Measurements from ENCODE around the gene TUBB. TPM values are rescaled to one million over a fixed set of nuclear protein-coding genes. Genes with fewer than 3 reads are reported as not detected.
"Not testable (repeated sequence)": the region's sequence is repeated elsewhere in the genome, so short reads cannot be mapped to it uniquely, and the experiment has no call there.

The TUBB gene
- total RNA-seq, 2 experiments from 2014 or later, result 1,556 to 1,579 TPM

DNA sequence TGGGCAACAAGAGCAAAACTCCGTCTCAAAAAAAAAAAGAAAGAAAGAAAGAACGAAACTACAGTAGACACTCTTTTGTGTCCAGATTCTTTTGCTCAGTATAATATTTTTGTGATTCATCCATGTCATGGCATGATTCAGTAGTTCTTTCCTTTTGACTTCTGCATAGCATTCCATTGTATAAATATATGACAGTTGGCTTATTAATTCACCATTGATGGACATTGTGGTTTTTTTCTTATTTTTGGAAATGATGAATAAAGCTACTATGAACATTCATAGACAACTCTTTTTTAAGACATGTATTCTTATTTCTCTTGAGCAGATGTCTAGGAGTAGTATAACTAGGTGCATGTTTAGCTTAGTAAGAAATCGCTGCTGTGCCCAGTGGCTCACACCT lies 34.5 kb downstream of the TUBB start:
- no peaks in the 10 kb centered on the region for H3K9me3 Mint-ChIP-seq
- peaks cover 26% of the 10 kb centered on the region for H3K4me1 Mint-ChIP-seq (ENCODE audit: low read depth)
- H3K36me3 Mint-ChIP-seq (ENCODE audit: low read depth), result no peaks in the 10 kb centered on the region
- no peak for ATAC-seq
- TF ChIP-seq, protein P1, sequence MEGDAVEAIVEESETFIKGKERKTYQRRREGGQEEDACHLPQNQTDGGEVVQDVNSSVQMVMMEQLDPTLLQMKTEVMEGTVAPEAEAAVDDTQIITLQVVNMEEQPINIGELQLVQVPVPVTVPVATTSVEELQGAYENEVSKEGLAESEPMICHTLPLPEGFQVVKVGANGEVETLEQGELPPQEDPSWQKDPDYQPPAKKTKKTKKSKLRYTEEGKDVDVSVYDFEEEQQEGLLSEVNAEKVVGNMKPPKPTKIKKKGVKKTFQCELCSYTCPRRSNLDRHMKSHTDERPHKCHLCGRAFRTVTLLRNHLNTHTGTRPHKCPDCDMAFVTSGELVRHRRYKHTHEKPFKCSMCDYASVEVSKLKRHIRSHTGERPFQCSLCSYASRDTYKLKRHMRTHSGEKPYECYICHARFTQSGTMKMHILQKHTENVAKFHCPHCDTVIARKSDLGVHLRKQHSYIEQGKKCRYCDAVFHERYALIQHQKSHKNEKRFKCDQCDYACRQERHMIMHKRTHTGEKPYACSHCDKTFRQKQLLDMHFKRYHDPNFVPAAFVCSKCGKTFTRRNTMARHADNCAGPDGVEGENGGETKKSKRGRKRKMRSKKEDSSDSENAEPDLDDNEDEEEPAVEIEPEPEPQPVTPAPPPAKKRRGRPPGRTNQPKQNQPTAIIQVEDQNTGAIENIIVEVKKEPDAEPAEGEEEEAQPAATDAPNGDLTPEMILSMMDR (IDR thresholded peaks at IDR 0.05), result no peak
- no peak for DNase-seq
- no peak overlapping the region for H3K27ac Mint-ChIP-seq
- CTCF ChIA-PET, result interaction anchor here (0.8 to 1.4 kb wide), 3 partner anchors 10 to 24 kb away, joined by 3 to 5 read pairs (median 4); partner anchors contain the start of gene IER3
- no peaks in the 10 kb centered on the region for H3K27me3 Mint-ChIP-seq
- intact Hi-C loops (cut with micrococcal nuclease), result no loop called here
- H3K4me3 Mint-ChIP-seq, result no peak overlapping the region
- POLR2A ChIA-PET, result interaction anchor here (1.7 kb wide), 1 partner anchor 14 kb away, joined by 6 read pairs; no protein-coding TSS in a partner anchor

DNA sequence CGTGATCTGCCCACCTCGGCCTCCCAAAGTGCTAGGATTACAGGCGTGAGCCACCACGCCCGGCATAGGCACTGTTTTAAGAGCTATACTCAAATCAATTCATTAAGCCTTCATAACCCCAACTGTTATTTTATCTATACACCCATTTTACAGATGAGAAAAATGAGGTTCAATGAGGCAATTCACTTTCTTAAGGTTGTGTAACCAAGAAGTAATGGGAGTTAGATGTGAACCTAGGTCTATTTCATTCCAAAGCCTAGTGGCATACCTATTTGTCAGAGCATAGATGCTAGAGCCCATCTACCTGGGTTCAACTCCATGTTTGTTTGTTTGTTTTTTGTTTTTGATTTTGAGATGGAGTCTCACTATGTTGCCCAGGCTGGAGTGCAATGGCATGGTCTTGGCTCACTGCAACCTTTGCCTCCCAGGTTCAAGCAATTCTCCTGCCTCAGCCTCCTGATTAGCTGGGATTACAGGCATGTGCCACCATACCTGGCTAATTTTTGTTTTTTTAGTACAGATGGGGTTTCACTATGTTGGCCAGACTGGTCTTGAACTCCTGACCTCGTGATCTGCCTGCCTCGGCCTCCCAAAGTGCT lies 36.4 kb downstream of the TUBB start:
- H3K27ac Mint-ChIP-seq; H3K4me3 Mint-ChIP-seq; H3K36me3 Mint-ChIP-seq (ENCODE audit: low read depth); DNase-seq; ATAC-seq; H3K9me3 Mint-ChIP-seq; H3K27me3 Mint-ChIP-seq; intact Hi-C loops (cut with micrococcal nuclease): not testable (repeated sequence)
- ChIA-PET POLR2A (interaction anchor here (1.0 to 1.7 kb wide), 2 partner anchors 12 kb away, joined by 3 to 6 read pairs; partner anchors contain the start of gene IER3), CTCF (interaction anchor here (0.8 to 1.3 kb wide), 2 partner anchors 10 to 66 kb away, joined by 3 to 4 read pairs; no protein-coding TSS in a partner anchor)
- peaks cover 35% of the 10 kb centered on the region for H3K4me1 Mint-ChIP-seq (ENCODE audit: low read depth)

DNA sequence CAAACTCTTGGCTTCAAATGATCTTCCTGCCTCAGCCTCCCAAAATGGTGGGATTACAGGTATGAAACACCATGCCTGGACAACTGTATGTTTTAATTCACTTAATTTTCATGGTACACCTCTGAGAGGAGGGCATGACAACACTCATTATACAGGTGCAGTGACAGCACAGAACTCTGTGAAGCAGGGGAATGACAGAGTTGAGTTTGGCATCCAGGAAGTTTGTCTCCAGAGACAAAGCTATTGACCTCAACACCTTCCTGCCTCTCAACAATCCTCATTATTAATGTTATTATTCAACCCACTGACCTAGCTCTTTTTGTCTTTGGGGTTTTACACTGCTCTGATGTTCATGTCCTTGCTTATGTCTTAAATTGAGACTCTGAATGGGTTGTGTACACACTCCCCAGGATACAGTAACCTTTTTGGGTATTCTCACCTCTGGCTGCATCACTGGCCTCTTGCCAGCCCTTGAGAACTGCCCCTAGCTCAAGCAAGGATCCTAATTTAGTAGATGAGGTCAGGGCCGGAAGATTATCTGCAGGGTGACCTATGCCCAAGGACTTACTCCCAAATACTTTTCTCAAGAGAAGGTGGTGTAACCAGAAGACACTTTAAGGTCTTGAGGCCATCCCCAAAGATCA lies 37.2 kb downstream of the TUBB start:
- Mint-ChIP-seq H3K4me1 (ENCODE audit: low read depth) (peaks cover 35% of the 10 kb centered on the region), H3K27ac (peak overlapping the region; percentile 50), H3K27me3 (no peaks in the 10 kb centered on the region), H3K4me3 (no peak overlapping the region), H3K9me3 (peaks cover 1% of the 10 kb centered on the region), H3K36me3 (ENCODE audit: low read depth) (no peaks in the 10 kb centered on the region)
- TF ChIP-seq, protein P1 (IDR thresholded peaks at IDR 0.05), result no peak
- ATAC-seq, result no peak
- POLR2A ChIA-PET, result interaction anchor here (1.0 kb wide), 2 partner anchors 12 to 13 kb away, joined by 3 read pairs; partner anchors contain the start of gene IER3
- CTCF ChIA-PET, result interaction anchor here (0.8 to 1.3 kb wide), 2 partner anchors 9 to 65 kb away, joined by 3 to 4 read pairs; no protein-coding TSS in a partner anchor
- no peak for DNase-seq
- intact Hi-C loops (cut with micrococcal nuclease), result no loop called here

DNA sequence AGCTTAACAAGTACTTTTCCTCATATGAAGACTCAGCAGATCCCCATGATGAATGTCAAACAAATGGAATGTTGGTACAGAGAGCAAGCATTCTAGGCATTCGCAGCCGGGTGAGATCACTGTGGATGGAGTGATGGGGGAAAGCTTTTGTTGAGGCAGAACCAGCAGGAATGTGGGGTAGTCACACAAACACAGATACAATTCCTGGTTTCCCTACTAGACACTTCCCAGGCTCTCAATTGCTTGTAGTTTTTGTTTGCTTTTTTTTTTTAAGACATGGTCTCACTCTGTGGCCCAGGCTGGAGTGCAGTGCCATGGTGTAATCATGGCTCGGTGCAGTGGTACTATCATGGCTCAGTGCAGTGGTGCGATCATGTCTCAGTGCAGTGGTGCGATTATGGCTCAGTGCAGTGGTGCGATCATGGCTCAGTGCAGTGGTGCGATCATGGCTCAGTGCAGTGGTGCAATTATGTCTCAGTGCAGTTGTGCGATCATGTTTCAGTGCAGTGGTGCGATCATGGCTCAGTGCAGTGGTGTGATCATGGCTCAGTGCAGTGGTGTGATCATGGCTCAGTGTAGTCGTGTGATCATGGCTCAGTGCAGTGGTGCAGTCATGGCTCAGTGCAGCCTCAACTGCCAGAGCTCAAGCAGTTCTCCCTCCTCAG lies 39.6 kb downstream of the TUBB start:
- Mint-ChIP-seq H3K9me3 (peaks cover 4% of the 10 kb centered on the region), H3K36me3 (ENCODE audit: low read depth) (peaks cover 7% of the 10 kb centered on the region), H3K27me3 (no peaks in the 10 kb centered on the region), H3K4me1 (ENCODE audit: low read depth) (peaks cover 45% of the 10 kb centered on the region), H3K4me3 (no peak overlapping the region), H3K27ac (no peak overlapping the region)
- POLR2A ChIA-PET, result interaction anchor here (1.0 kb wide), 1 partner anchor 16 kb away, joined by 3 read pairs; no protein-coding TSS in a partner anchor
- CTCF ChIA-PET, result interaction anchor here (0.9 to 1.3 kb wide), 2 partner anchors 16 to 49 kb away, joined by 4 to 5 read pairs; partner anchors contain the start of gene IER3
- ATAC-seq (no peak), DNase-seq (no peak)
- TF ChIP-seq, protein P1 (IDR thresholded peaks at IDR 0.05), result no peak
- intact Hi-C loops (cut with micrococcal nuclease), result no loop called here

DNA sequence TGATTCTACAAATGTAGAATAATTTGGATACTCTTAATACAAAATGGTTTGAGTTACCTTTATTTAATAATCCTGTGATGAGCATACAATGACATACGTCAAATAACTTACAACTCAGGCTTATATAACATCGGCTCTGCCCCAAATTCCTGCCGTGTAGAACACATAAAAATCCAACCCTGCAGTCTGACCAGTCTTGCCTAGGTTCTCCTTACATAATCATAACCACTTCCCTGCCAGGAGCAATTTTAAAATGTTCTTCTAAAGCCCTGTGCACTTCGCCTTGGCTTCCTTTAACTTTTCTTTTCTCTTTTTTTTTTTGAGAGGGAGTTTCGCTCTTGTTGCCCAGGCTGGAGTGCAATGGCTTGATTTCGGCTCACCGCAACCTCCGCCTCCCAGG lies 40.4 kb downstream of the TUBB start:
- Mint-ChIP-seq H3K36me3 (ENCODE audit: low read depth) (peaks cover 9% of the 10 kb centered on the region), H3K27me3 (no peaks in the 10 kb centered on the region), H3K9me3 (peaks cover 4% of the 10 kb centered on the region), H3K4me1 (ENCODE audit: low read depth) (peaks cover 51% of the 10 kb centered on the region), H3K4me3 (no peak overlapping the region), H3K27ac (no peak overlapping the region)
- TF ChIP-seq, protein P1 (IDR thresholded peaks at IDR 0.05), result no peak
- no peak for ATAC-seq
- intact Hi-C loops (cut with micrococcal nuclease), result no loop called here
- POLR2A ChIA-PET, result interaction anchor here (0.6 to 1.7 kb wide), 6 partner anchors 9 to 25 kb away, joined by 3 to 10 read pairs (median 6); partner anchors contain the start of gene IER3
- CTCF ChIA-PET, result interaction anchor here (1.2 to 2.1 kb wide), 3 partner anchors 9 to 24 kb away, joined by 3 to 9 read pairs (median 3); partner anchors contain the start of gene IER3
- no peak for DNase-seq

Data from activated CD8-positive, alpha-beta T cell treated with anti-CD3 and anti-CD28 coated beads for 36 hours (primary cell).